Transverse colon (tissue), 4 donors: ENCODE data around the gene KIF25.

Experiments
- CTCF ChIP-seq, 5 experiments: fragments of 200-600 bp in 3 of 5; fragments of 450-650 bp in 2 of 5; sonication (generic) in 3 of 5; IDR thresholded peaks; 1 replicate in 2 of 5; 2 replicates in 3 of 5; pipeline ENCODE4 v1.5.1; 2016 to 2017; ENCODE audit warnings: antibody characterized with exemption in 5 of 5, inconsistent platforms in 3 of 5, mild to moderate bottlenecking in 2 of 5, moderate library complexity in 1 of 5
- EP300 ChIP-seq: sonication (generic); formaldehyde crosslinking; IDR thresholded peaks from one replicate; pipeline ENCODE4 v1.6.1; 2017; ENCODE audit warnings: antibody characterized with exemption, low read depth
- POLR2A ChIP-seq: fragments of 450-650 bp; IDR thresholded peaks from one replicate; pipeline ENCODE4 v1.6.1; 2016; ENCODE audit warnings: antibody characterized with exemption, mild to moderate bottlenecking, moderate library complexity
- POLR2AphosphoS5 ChIP-seq, 3 donors: sonication (generic); formaldehyde crosslinking; IDR thresholded peaks; one replicate each; pipeline ENCODE4 v1.6.1; 2016; ENCODE audit warnings: antibody characterized with exemption in 3 of 3

GRCh38 chr6:168039301-168039700, 41.8 kb downstream of the KIF25 start:
- TF ChIP-seq CTCF (IDR thresholded peaks at IDR 0.05) (no peak), POLR2AphosphoS5 (IDR thresholded peaks at IDR 0.05) (no peak), EP300 (no peak), POLR2A (no peak)
